Suprapubic skin (tissue), 4 donors: ENCODE results near the gene HOXC6. TPM values are rescaled to one million over a fixed set of nuclear protein-coding genes. Genes with fewer than 3 reads are reported as not detected.
A peak's percentile ranks its signal among the peaks of the same experiment; 100 is the strongest.

Experiments used
- DNase-seq, 2 donors: peaks; one replicate each; pipeline ENCODE4 v3.0.0-alpha.2; 2019; ENCODE audit warnings: low spot score in 2 of 2
- H3K27ac ChIP-seq: fragments of 200-600 bp; sonication (generic); one replicate; pipeline ENCODE4 v1.5.1; 2019
- H3K27me3 ChIP-seq: fragments of 200-600 bp; sonication (generic); one replicate; pipeline ENCODE4 v1.5.1; 2019
- H3K36me3 ChIP-seq: fragments of 200-600 bp; sonication (generic); one replicate; pipeline ENCODE4 v1.5.1; 2019
- H3K4me1 ChIP-seq: fragments of 200-600 bp; sonication (generic); one replicate; pipeline ENCODE4 v1.5.1; 2019
- H3K4me3 ChIP-seq: fragments of 200-600 bp; sonication (generic); one replicate; pipeline ENCODE4 v1.5.1; 2019; ENCODE audit warnings: mild to moderate bottlenecking
- H3K9me3 ChIP-seq: fragments of 200-600 bp; sonication (generic); one replicate; pipeline ENCODE4 v1.5.1; 2019
- EP300 ChIP-seq: sonication (generic); formaldehyde crosslinking; IDR thresholded peaks from one replicate; pipeline ENCODE4 v1.6.1; 2017; ENCODE audit warnings: antibody characterized with exemption
- POLR2A ChIP-seq, 2 donors: fragments of 450-650 bp; IDR thresholded peaks; one replicate each; pipeline ENCODE4 v1.6.1; 2017; ENCODE audit warnings: antibody characterized with exemption in 2 of 2, mild to moderate bottlenecking in 2 of 2, moderate library complexity in 2 of 2
- POLR2AphosphoS5 ChIP-seq, 3 donors: sonication (generic); formaldehyde crosslinking; IDR thresholded peaks; one replicate each; pipeline ENCODE4 v1.6.1; 2017; ENCODE audit warnings: antibody characterized with exemption in 3 of 3
- WGBS: methylation state at CpG from one replicate; pipeline ENCODE4 v1.1.5; 2018; 5-methylcytosine and 5-hydroxymethylcytosine counted together
- total RNA-seq, 4 donors: library from RNA; depleted of rRNA; stranded (reverse); fragments of >200 nt; gene quantifications; one replicate each; pipeline ENCODE4 v1.1.0, GENCODE V29; 2016
- TF ChIP-seq, protein P1 (sequence below), 2 donors: fragments of 200-600 bp in 1 of 2; fragments of 450-650 bp in 1 of 2; sonication (generic) in 1 of 2; IDR thresholded peaks; one replicate each; pipeline ENCODE4 v1.5.1; 2016 to 2019; ENCODE audit warnings: antibody characterized with exemption in 2 of 2, mild to moderate bottlenecking in 1 of 2, moderate library complexity in 1 of 2

Gene HOXC6
- total RNA-seq, 4 donors from 2014 or later, result 0.98 to 6.2 (median 2.4) TPM

DNA sequence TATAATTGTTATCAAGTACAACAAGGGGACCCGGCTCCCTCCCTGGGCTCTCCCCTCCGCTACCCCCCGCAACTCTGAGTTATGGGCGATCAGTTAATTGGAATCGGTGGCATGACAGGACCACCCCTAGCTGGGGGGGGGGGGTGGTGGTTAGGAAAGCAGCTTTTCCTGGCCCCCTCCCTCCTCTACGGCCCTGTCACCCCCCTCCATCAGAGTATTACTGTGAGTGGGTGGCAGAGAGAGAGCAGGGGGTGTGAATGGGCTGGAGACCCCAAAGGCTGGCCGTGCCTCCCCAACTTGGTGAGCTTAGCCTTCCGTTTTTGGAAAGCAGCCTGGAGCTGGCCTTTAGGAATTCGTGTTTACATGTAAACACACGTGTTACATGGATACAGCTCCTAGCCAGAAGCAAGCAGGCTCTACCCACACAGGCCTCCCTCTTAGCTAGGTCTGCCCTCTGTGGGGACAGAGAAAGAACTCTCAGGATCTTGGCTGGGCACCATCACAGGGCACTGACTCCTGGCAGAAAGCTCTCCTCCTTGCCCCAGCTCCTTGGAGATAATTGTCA lies 24.3 kb downstream of the HOXC6 start:
- Histone ChIP-seq H3K4me1 (peaks cover 28% of the 10 kb centered on the region), H3K27ac (peak overlapping the region; percentile 12)
- DNase-seq, result no peak

DNA sequence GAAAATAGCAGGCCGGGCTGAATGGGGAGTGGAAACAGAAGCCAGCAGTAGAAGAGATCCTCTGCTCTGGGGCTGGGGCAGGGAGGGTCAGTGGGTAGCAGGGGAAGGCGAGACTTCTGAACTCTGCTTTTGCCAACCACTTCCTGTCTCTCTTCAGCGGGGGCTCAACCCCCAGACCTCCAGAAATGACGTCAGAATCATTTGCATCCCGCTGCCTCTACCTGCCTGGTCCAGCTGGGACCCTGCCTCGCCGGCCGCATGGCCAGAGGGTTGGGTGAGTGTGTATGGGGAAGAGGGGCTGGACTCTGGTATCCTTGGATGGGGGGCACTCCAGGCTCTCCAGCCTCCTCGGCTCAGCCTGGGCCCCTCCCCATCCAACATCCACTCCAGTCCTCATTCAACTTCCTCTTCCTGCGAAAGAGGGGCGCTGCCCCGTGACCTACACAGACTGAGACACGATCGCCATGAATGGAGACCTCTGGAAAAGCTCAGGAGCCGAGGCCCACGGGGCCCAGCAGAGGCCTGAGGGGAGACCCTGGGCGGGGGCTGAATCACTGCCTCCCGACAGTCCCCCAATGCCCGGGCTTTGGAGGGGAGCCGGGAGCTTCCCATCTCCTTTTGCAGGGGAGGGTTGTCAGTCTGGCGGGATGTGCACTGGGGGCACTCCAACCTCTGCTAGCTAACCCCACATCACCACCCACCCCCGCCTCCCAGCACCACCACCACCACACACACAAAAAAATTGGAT lies 24.9 kb downstream of the HOXC6 start:
- peak overlapping the region; percentile 36 for H3K4me3 ChIP-seq
- TF ChIP-seq EP300 (no peak), POLR2A (IDR thresholded peaks at IDR 0.05) (no peak), POLR2AphosphoS5 (IDR thresholded peaks at IDR 0.05) (no peak)
- TF ChIP-seq, protein P1, sequence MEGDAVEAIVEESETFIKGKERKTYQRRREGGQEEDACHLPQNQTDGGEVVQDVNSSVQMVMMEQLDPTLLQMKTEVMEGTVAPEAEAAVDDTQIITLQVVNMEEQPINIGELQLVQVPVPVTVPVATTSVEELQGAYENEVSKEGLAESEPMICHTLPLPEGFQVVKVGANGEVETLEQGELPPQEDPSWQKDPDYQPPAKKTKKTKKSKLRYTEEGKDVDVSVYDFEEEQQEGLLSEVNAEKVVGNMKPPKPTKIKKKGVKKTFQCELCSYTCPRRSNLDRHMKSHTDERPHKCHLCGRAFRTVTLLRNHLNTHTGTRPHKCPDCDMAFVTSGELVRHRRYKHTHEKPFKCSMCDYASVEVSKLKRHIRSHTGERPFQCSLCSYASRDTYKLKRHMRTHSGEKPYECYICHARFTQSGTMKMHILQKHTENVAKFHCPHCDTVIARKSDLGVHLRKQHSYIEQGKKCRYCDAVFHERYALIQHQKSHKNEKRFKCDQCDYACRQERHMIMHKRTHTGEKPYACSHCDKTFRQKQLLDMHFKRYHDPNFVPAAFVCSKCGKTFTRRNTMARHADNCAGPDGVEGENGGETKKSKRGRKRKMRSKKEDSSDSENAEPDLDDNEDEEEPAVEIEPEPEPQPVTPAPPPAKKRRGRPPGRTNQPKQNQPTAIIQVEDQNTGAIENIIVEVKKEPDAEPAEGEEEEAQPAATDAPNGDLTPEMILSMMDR (IDR thresholded peaks at IDR 0.05), result no peak
- DNase-seq, result no peak
- no peaks in the 10 kb centered on the region for H3K36me3 ChIP-seq
- peak overlapping the region; percentile 12 for H3K27ac ChIP-seq
- H3K27me3 ChIP-seq, result peaks cover 12% of the 10 kb centered on the region
- H3K9me3 ChIP-seq, result no peaks in the 10 kb centered on the region
- WGBS, result 36% methylated on average over 8 of the region's 22 CpGs
- H3K4me1 ChIP-seq, result peaks cover 28% of the 10 kb centered on the region

More for the DNA sequence above, 24.3 kb downstream of the HOXC6 start:
- Histone ChIP-seq H3K27me3 (peaks cover 12% of the 10 kb centered on the region), H3K36me3 (no peaks in the 10 kb centered on the region), H3K4me3 (peak overlapping the region; percentile 36), H3K9me3 (no peaks in the 10 kb centered on the region)
- TF ChIP-seq, protein P1 (IDR thresholded peaks at IDR 0.05), result no peak
- TF ChIP-seq POLR2AphosphoS5 (IDR thresholded peaks at IDR 0.05) (no peak), EP300 (no peak), POLR2A (IDR thresholded peaks at IDR 0.05) (no peak)
- 21% methylated on average over 10 of the region's 10 CpGs for WGBS

DNA sequence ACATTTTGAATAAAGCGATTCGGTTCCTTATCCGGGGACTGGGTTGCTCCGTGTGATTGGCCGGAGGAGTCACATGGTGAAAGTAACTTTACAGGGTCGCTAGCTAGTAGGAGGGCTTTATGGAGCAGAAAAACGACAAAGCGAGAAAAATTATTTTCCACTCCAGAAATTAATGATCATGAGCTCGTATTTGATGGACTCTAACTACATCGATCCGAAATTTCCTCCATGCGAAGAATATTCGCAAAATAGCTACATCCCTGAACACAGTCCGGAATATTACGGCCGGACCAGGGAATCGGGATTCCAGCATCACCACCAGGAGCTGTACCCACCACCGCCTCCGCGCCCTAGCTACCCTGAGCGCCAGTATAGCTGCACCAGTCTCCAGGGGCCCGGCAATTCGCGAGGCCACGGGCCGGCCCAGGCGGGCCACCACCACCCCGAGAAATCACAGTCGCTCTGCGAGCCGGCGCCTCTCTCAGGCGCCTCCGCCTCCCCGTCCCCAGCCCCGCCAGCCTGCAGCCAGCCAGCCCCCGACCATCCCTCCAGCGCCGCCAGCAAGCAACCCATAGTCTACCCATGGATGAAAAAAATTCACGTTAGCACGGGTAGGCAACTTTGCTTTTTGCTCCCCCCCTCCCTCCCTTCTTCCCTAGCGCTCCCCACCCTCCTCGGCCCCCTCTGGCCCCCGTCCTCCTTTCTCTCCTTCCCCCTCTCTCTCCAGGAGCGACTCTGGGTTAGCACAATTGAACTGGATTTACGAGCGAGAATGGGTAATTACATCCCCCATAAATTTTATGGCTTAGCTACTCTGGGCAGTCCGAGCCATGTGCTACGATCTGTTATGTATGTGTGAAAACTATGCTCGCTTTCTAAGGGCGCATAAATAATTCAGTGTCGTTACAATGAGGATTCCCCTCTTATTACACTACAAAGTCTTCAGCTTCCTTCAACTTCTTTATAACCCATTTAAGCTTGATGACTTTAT lies 25.8 kb downstream of the HOXC6 start, which contains the start of gene HOXC4:
Gene HOXC4 (plus strand): TSS at position 85 of the 991 bp plus-strand sequence. CDS start 88 bp downstream, at position 173.
- Histone ChIP-seq H3K36me3 (no peaks in the 10 kb centered on the region), H3K27ac (peak within 1 kb of the TSS; percentile 12), H3K9me3 (no peaks in the 10 kb centered on the region), H3K4me3 (peak within 1 kb of the TSS; percentile 36), H3K27me3 (peaks cover 12% of the 10 kb centered on the region), H3K4me1 (peaks cover 28% of the 10 kb centered on the region)
- TF ChIP-seq POLR2A (IDR thresholded peaks at IDR 0.05), result no peak
- no peak for TF ChIP-seq POLR2AphosphoS5 (IDR thresholded peaks at IDR 0.05)
- TF ChIP-seq EP300, result no peak
- TF ChIP-seq, protein P1 (IDR thresholded peaks at IDR 0.05), result no peak
- 75% methylated on average over 48 of the region's 52 CpGs for WGBS
- DNase-seq, result no peak

- DNase-seq, result no peak
- no peaks in the 10 kb centered on the region for H3K9me3 ChIP-seq
- no peaks in the 10 kb centered on the region for H3K36me3 ChIP-seq
- no peak overlapping the region for H3K4me3 ChIP-seq
- TF ChIP-seq POLR2AphosphoS5 (IDR thresholded peaks at IDR 0.05), result no peak
- H3K4me1 ChIP-seq, result peaks cover 28% of the 10 kb centered on the region
- H3K27me3 ChIP-seq, result peaks cover 12% of the 10 kb centered on the region
- no peak overlapping the region for H3K27ac ChIP-seq
- 78% methylated on average over 24 of the region's 24 CpGs for WGBS
These were observed 26.5 kb downstream of the HOXC6 start for GRCh38 chr12:54054742-54055194.

- Histone ChIP-seq H3K9me3 (no peaks in the 10 kb centered on the region), H3K4me3 (no peak overlapping the region), H3K36me3 (no peaks in the 10 kb centered on the region), H3K27me3 (peaks cover 12% of the 10 kb centered on the region), H3K4me1 (peaks cover 28% of the 10 kb centered on the region), H3K27ac (no peak overlapping the region)
- no peak for TF ChIP-seq POLR2A (IDR thresholded peaks at IDR 0.05)
- TF ChIP-seq EP300, result no peak
- TF ChIP-seq POLR2AphosphoS5 (IDR thresholded peaks at IDR 0.05), result no peak
- TF ChIP-seq, protein P1 (IDR thresholded peaks at IDR 0.05), result no peak
- WGBS, result 81% methylated on average over 2 of the region's 2 CpGs
- DNase-seq, result no peak
These were observed 27.3 kb downstream of the HOXC6 start for GRCh38 chr12:54055552-54055951.
